Measurements from ENCODE around the gene EVC2.

GRCh38 chr4:5515646-5516045 is 192.7 kb downstream of the EVC2 start:
- no peak for TF ChIP-seq CTCF (IDR thresholded peaks at IDR 0.05 in 2 of 3, conservative IDR thresholded peaks at IDR 0.05 in 1 of 3; ENCODE audit: control insufficient read depth in 2 of 3, extremely low read depth in 1 of 3, insufficient read depth in 1 of 3, low read depth in 3 of 3, low read length in 3 of 3)
- TF ChIP-seq, protein P1, sequence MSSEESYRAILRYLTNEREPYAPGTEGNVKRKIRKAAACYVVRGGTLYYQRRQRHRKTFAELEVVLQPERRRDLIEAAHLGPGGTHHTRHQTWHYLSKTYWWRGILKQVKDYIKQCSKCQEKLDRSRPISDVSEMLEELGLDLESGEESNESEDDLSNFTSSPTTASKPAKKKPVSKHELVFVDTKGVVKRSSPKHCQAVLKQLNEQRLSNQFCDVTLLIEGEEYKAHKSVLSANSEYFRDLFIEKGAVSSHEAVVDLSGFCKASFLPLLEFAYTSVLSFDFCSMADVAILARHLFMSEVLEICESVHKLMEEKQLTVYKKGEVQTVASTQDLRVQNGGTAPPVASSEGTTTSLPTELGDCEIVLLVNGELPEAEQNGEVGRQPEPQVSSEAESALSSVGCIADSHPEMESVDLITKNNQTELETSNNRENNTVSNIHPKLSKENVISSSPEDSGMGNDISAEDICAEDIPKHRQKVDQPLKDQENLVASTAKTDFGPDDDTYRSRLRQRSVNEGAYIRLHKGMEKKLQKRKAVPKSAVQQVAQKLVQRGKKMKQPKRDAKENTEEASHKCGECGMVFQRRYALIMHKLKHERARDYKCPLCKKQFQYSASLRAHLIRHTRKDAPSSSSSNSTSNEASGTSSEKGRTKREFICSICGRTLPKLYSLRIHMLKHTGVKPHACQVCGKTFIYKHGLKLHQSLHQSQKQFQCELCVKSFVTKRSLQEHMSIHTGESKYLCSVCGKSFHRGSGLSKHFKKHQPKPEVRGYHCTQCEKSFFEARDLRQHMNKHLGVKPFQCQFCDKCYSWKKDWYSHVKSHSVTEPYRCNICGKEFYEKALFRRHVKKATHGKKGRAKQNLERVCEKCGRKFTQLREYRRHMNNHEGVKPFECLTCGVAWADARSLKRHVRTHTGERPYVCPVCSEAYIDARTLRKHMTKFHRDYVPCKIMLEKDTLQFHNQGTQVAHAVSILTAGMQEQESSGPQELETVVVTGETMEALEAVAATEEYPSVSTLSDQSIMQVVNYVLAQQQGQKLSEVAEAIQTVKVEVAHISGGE (CRISPR knock-in tag; IDR thresholded peaks at IDR 0.05), result no peak

Measured in GM12878 (cell line).